H1 (cell line): ENCODE data around the gene BTBD9. TPM values are rescaled to one million over a fixed set of nuclear protein-coding genes. Genes with fewer than 3 reads are reported as not detected.

ENCODE experiments used
- MAFK ChIP-seq: IDR thresholded peaks from 2 replicates; pipeline ENCODE4 v1.6.1; 2012; ENCODE audit warnings: low read depth, mild to moderate bottlenecking, improper control_type of control experiment, low read length
- polyA plus RNA-seq, 7 experiments: library from polyadenylated mRNA; depleted of rRNA in 3 of 7; stranded (reverse) in 5 of 7; unstranded in 2 of 7; fragments of >200 nt in 5 of 7; fragments of 200-250 nt in 2 of 7; gene quantifications; 1 replicate in 5 of 7; 2 replicates in 1 of 7; 4 replicates in 1 of 7; pipeline versions ENCODE4 v1.2.1 to v1.2.3, GENCODE V29; 2011 to 2013; ENCODE audit warnings: missing spikeins in 2 of 7, mixed read lengths in 2 of 7
- total RNA-seq: library from RNA; stranded (reverse); fragmentation: NEBNext Ultra II Directional; extraction: Animal tissue kit (Norgen Biotek cat#: 25700); gene quantifications from 2 replicates; pipeline ENCODE4 v1.2.1, GENCODE V29; 2021
- TF ChIP-seq, protein P1 (sequence below): fragments of 300-600 bp; sonication (generic); IDR thresholded peaks from 2 replicates; pipeline ENCODE4 v1.7.1; 2012; ENCODE audit warnings: low read length, moderate library complexity, mild to moderate bottlenecking, inconsistent platforms; ENCODE audit not compliant: insufficient replicate concordance

The BTBD9 gene
- total and polyA plus RNA-seq, 2 of the 8 experiments (the other 6 are each of a cell fraction or from before 2014, with no cell fraction given) = 0.92 to 4.1 TPM

DNA sequence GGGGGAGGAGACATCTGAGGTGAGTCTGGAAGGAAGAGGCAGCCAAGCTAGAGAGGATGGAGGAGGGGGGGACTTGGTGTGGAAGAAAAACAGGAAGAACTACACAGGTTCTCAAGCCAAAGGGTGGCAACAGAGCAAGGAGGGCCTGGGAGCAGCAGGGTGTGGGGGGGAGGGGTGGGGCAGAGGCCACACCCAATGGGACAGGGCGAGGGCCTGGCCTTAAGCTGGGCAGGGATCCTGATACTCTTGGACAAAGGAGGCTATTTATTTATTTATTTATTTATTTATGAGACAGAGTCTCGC, 461.2 kb downstream of the BTBD9 start (continued):
- TF ChIP-seq, protein P1, sequence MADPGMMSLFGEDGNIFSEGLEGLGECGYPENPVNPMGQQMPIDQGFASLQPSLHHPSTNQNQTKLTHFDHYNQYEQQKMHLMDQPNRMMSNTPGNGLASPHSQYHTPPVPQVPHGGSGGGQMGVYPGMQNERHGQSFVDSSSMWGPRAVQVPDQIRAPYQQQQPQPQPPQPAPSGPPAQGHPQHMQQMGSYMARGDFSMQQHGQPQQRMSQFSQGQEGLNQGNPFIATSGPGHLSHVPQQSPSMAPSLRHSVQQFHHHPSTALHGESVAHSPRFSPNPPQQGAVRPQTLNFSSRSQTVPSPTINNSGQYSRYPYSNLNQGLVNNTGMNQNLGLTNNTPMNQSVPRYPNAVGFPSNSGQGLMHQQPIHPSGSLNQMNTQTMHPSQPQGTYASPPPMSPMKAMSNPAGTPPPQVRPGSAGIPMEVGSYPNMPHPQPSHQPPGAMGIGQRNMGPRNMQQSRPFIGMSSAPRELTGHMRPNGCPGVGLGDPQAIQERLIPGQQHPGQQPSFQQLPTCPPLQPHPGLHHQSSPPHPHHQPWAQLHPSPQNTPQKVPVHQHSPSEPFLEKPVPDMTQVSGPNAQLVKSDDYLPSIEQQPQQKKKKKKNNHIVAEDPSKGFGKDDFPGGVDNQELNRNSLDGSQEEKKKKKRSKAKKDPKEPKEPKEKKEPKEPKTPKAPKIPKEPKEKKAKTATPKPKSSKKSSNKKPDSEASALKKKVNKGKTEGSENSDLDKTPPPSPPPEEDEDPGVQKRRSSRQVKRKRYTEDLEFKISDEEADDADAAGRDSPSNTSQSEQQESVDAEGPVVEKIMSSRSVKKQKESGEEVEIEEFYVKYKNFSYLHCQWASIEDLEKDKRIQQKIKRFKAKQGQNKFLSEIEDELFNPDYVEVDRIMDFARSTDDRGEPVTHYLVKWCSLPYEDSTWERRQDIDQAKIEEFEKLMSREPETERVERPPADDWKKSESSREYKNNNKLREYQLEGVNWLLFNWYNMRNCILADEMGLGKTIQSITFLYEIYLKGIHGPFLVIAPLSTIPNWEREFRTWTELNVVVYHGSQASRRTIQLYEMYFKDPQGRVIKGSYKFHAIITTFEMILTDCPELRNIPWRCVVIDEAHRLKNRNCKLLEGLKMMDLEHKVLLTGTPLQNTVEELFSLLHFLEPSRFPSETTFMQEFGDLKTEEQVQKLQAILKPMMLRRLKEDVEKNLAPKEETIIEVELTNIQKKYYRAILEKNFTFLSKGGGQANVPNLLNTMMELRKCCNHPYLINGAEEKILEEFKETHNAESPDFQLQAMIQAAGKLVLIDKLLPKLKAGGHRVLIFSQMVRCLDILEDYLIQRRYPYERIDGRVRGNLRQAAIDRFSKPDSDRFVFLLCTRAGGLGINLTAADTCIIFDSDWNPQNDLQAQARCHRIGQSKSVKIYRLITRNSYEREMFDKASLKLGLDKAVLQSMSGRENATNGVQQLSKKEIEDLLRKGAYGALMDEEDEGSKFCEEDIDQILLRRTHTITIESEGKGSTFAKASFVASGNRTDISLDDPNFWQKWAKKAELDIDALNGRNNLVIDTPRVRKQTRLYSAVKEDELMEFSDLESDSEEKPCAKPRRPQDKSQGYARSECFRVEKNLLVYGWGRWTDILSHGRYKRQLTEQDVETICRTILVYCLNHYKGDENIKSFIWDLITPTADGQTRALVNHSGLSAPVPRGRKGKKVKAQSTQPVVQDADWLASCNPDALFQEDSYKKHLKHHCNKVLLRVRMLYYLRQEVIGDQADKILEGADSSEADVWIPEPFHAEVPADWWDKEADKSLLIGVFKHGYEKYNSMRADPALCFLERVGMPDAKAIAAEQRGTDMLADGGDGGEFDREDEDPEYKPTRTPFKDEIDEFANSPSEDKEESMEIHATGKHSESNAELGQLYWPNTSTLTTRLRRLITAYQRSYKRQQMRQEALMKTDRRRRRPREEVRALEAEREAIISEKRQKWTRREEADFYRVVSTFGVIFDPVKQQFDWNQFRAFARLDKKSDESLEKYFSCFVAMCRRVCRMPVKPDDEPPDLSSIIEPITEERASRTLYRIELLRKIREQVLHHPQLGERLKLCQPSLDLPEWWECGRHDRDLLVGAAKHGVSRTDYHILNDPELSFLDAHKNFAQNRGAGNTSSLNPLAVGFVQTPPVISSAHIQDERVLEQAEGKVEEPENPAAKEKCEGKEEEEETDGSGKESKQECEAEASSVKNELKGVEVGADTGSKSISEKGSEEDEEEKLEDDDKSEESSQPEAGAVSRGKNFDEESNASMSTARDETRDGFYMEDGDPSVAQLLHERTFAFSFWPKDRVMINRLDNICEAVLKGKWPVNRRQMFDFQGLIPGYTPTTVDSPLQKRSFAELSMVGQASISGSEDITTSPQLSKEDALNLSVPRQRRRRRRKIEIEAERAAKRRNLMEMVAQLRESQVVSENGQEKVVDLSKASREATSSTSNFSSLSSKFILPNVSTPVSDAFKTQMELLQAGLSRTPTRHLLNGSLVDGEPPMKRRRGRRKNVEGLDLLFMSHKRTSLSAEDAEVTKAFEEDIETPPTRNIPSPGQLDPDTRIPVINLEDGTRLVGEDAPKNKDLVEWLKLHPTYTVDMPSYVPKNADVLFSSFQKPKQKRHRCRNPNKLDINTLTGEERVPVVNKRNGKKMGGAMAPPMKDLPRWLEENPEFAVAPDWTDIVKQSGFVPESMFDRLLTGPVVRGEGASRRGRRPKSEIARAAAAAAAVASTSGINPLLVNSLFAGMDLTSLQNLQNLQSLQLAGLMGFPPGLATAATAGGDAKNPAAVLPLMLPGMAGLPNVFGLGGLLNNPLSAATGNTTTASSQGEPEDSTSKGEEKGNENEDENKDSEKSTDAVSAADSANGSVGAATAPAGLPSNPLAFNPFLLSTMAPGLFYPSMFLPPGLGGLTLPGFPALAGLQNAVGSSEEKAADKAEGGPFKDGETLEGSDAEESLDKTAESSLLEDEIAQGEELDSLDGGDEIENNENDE = no peak
- TF ChIP-seq MAFK = no peak
